IPS-NIHi7 (cell line): Measurements from ENCODE around the gene CLIP4.

Experiments used
- DNase-seq: peaks from one replicate; pipeline ENCODE4 v3.0.0; 2012; ENCODE audit warnings: mixed read lengths; ENCODE audit errors: extremely low spot score

Gene CLIP4

GRCh38 chr2:29191817-29192216, 76.6 kb downstream of the CLIP4 start:
- DNase-seq: no peak

GRCh38 chr2:29192526-29192925, 77.3 kb downstream of the CLIP4 start:
- no peak for DNase-seq

- DNase-seq: no peak
Observed at GRCh38 chr2:29193111-29193510, 77.9 kb downstream of the CLIP4 start.

- no peak for DNase-seq
Observed at GRCh38 chr2:29193681-29194080, 78.5 kb downstream of the CLIP4 start.

- DNase-seq: no peak
Observed at GRCh38 chr2:29195796-29196195, 80.6 kb downstream of the CLIP4 start.

GRCh38 chr2:29196792-29197788, 81.9 kb downstream of the CLIP4 start:
- DNase-seq: peak; percentile 89

GRCh38 chr2:29201979-29202378, 86.8 kb downstream of the CLIP4 start:
- DNase-seq: peak; percentile 64

GRCh38 chr2:29202819-29203495, 87.7 kb downstream of the CLIP4 start:
- DNase-seq: no peak

GRCh38 chr2:29206941-29207340, 91.7 kb downstream of the CLIP4 start:
- no peak for DNase-seq

GRCh38 chr2:29207352-29208148, 92.3 kb downstream of the CLIP4 start:
- no peak for DNase-seq

GRCh38 chr2:29209551-29209950, 94.3 kb downstream of the CLIP4 start:
- DNase-seq: no peak

GRCh38 chr2:29212009-29212408, 96.8 kb downstream of the CLIP4 start:
- DNase-seq: no peak

- no peak for DNase-seq
Observed at GRCh38 chr2:29213888-29214291, 98.7 kb downstream of the CLIP4 start.

- no peak for DNase-seq
Observed at GRCh38 chr2:29215073-29215472, 99.9 kb downstream of the CLIP4 start.

- DNase-seq: no peak
Observed at GRCh38 chr2:29215739-29216608, 100.8 kb downstream of the CLIP4 start.

GRCh38 chr2:29216609-29216909, 101.3 kb downstream of the CLIP4 start:
- no peak for DNase-seq

- no peak for DNase-seq
Observed at GRCh38 chr2:29218071-29218470, 102.9 kb downstream of the CLIP4 start.

GRCh38 chr2:29218550-29219125, 103.4 kb downstream of the CLIP4 start:
- DNase-seq: no peak

- no peak for DNase-seq
Observed at GRCh38 chr2:29219374-29219773, 104.2 kb downstream of the CLIP4 start.

- no peak for DNase-seq
Observed at GRCh38 chr2:29220506-29221270, 105.5 kb downstream of the CLIP4 start.
